A549 (cell line): ENCODE results near the gene PERM1. TPM values are rescaled to one million over a fixed set of nuclear protein-coding genes. Genes with fewer than 3 reads are reported as not detected.

Experiments
- ATAC-seq, 2 experiments: fragments of 200-7000 bp in 1 of 2; fragments of >200 bp in 1 of 2; cut with Nextera tagmentation in 1 of 2; cut with Tn5 transposase in 1 of 2; 3 replicates each; pipeline versions ENCODE4 v1.8.0 to v1.9.1; 2018 to 2020; ENCODE audit warnings: mild to moderate bottlenecking in 1 of 2, moderate library complexity in 1 of 2
- CTCF ChIA-PET: fragments of 300-600 bp; sonication (Branson Sonifier 250); formaldehyde crosslinking; extraction: SDS; loops from one replicate; lab custom pipeline; 2021; ENCODE audit warnings: antibody characterized with exemption, inconsistent platforms; lab: Yijun Ruan, JAX
- POLR2A ChIA-PET: fragments of 350-600 bp; formaldehyde crosslinking; extraction: SDS; loops from one replicate; lab custom pipeline; 2021; ENCODE audit warnings: antibody characterized with exemption, inconsistent platforms; lab: Yijun Ruan, JAX
- DNase-seq, 2 experiments: peaks; one replicate each; pipeline versions ENCODE4 v3.0.0 to v3.0.0-alpha.2; 2011 to 2016; ENCODE audit warnings: low read depth in 1 of 2, low spot score in 1 of 2
- FAIRE-seq: peaks from 2 replicates; lab custom pipeline; 2011; peaks lifted over from hg19 to GRCh38; lab: Jason Lieb, UNC
- H3K27ac ChIP-seq, 2 experiments: fragments of >200 bp; sonication (Bioruptor Twin); formaldehyde crosslinking; 3 replicates each; pipeline ENCODE4 v1.5.1; 2016 to 2017
- H3K4me1 ChIP-seq: fragments of >200 bp; sonication (Bioruptor Twin); formaldehyde crosslinking; 3 replicates; pipeline ENCODE4 v1.6.1; 2016
- H3K4me2 ChIP-seq: fragments of >200 bp; sonication (Bioruptor Twin); formaldehyde crosslinking; 3 replicates; pipeline ENCODE4 v1.6.1; 2016
- H3K4me3 ChIP-seq: fragments of >200 bp; sonication (Bioruptor Twin); formaldehyde crosslinking; 3 replicates; pipeline ENCODE4 v1.5.1; 2016
- H3K9me3 ChIP-seq: fragments of >200 bp; sonication (Bioruptor Twin); formaldehyde crosslinking; 3 replicates; pipeline ENCODE4 v1.6.1; 2016
- CBX2 ChIP-seq: fragments of 200-600 bp; sonication (generic); IDR thresholded peaks from 2 replicates; pipeline ENCODE4 v1.6.1; 2016; ENCODE audit warnings: low read depth, mild to moderate bottlenecking, borderline replicate concordance
- CHD2 ChIP-seq: fragments of 150-350 bp; IDR thresholded peaks from 2 replicates; pipeline ENCODE4 v1.6.1; 2014; ENCODE audit warnings: low read length; ENCODE audit not compliant: partially characterized antibody
- CHD4 ChIP-seq: fragments of 200-600 bp; sonication (generic); IDR thresholded peaks from 2 replicates; pipeline ENCODE4 v1.6.1; 2016; ENCODE audit warnings: antibody characterized with exemption, mild to moderate bottlenecking, borderline replicate concordance
- EHF ChIP-seq: fragments of 250-450 bp; sonication (Bioruptor Pico); IDR thresholded peaks from 2 replicates; pipeline ENCODE4 v1.5.0; 2020; ENCODE audit warnings: mild to moderate bottlenecking
- EP300 ChIP-seq, 2 experiments: fragments of >200 bp; sonication (Bioruptor Twin); formaldehyde crosslinking; IDR thresholded peaks; 2 replicates in 1 of 2; 3 replicates in 1 of 2; pipeline ENCODE4 v1.6.1; 2016 to 2017
- ESRRA ChIP-seq: fragments of 150-350 bp; IDR thresholded peaks from 2 replicates; pipeline ENCODE4 v1.6.1; 2014; ENCODE audit warnings: mild to moderate bottlenecking, low read length, borderline replicate concordance
- FOSL2 ChIP-seq, 2 experiments: fragments of 450-650 bp in 1 of 2; fragments of >200 bp in 1 of 2; sonication (Bioruptor Twin) in 1 of 2; formaldehyde crosslinking; IDR thresholded peaks; 2 replicates each; pipeline versions ENCODE4 v1.5.0 to v1.6.1; 2016 to 2020; ENCODE audit warnings: mild to moderate bottlenecking in 1 of 2, moderate library complexity in 1 of 2
- HOXB5 ChIP-seq: fragments of 250-450 bp; sonication (Bioruptor Pico); IDR thresholded peaks from 2 replicates; pipeline ENCODE4 v1.5.0; 2020; ENCODE audit warnings: mild to moderate bottlenecking, moderate library complexity
- KDM1A ChIP-seq: fragments of 200-600 bp; sonication (generic); IDR thresholded peaks from 2 replicates; pipeline ENCODE4 v1.6.1; 2016; ENCODE audit warnings: low read depth, mild to moderate bottlenecking
- MAFK ChIP-seq: fragments of 450-650 bp; IDR thresholded peaks from 2 replicates; pipeline ENCODE4 v1.6.1; 2014; ENCODE audit not compliant: partially characterized antibody
- MYC ChIP-seq: IDR thresholded peaks from 2 replicates; pipeline ENCODE4 v1.6.1; 2012; ENCODE audit warnings: mild to moderate bottlenecking, inconsistent platforms, low read length, improper control_type of control experiment, borderline replicate concordance
- PHF8 ChIP-seq: fragments of 200-600 bp; sonication (generic); IDR thresholded peaks from 2 replicates; pipeline ENCODE4 v1.6.1; 2016; ENCODE audit warnings: low read depth, mild to moderate bottlenecking, antibody characterized with exemption, moderate library complexity, borderline replicate concordance
- POLR2AphosphoS2 ChIP-seq: conservative IDR thresholded peaks from 2 replicates; pipeline ENCODE4 v1.6.1; 2012; ENCODE audit warnings: low read length, improper control_type of control experiment, inconsistent platforms
- RCOR1 ChIP-seq: fragments of 150-350 bp; IDR thresholded peaks from 2 replicates; pipeline ENCODE4 v1.6.1; 2014; ENCODE audit warnings: antibody characterized with exemption, low read length, low read depth
- SREBF2 ChIP-seq: fragments of 450-650 bp; IDR thresholded peaks from 2 replicates; pipeline ENCODE4 v1.6.1; 2014; ENCODE audit warnings: mild to moderate bottlenecking, moderate library complexity
- TFCP2L1 ChIP-seq: fragments of 250-450 bp; sonication (Bioruptor Pico); IDR thresholded peaks from 2 replicates; pipeline ENCODE4 v1.5.0; 2021; ENCODE audit warnings: mild to moderate bottlenecking
- TP53 ChIP-seq: fragments of 250-450 bp; sonication (Bioruptor Pico); IDR thresholded peaks from 2 replicates; pipeline ENCODE4 v1.5.0; 2021; ENCODE audit warnings: mild to moderate bottlenecking, moderate library complexity
- ZNF302 ChIP-seq: fragments of 250-450 bp; sonication (Bioruptor Pico); IDR thresholded peaks from 2 replicates; pipeline ENCODE4 v1.9.0; 2021; ENCODE audit warnings: inconsistent platforms, mild to moderate bottlenecking, moderate library complexity
- ZSCAN20 ChIP-seq: fragments of 250-450 bp; sonication (Bioruptor Pico); IDR thresholded peaks from 2 replicates; pipeline ENCODE4 v1.8.0; 2022; ENCODE audit warnings: mild to moderate bottlenecking, moderate library complexity
- WGBS: methylation state at CpG from one replicate; pipeline ENCODE4 v1.1.6; 2017; ENCODE audit errors: missing lambda C conversion rate; 5-methylcytosine and 5-hydroxymethylcytosine counted together
- polyA plus RNA-seq, 4 experiments: library from polyadenylated mRNA; depleted of rRNA in 3 of 4; stranded (reverse); fragments of >200 nt; fragmentation: RNase III in 1 of 4; extraction: RNeasy Plus Mini Kit Qiagen cat#74134 plus additional on column Dnase treatment in 1 of 4; gene quantifications; 2 replicates in 3 of 4; 3 replicates in 1 of 4; pipeline ENCODE4 v1.2.3, GENCODE V29; 2011 to 2017
- TF ChIP-seq, protein P1 (sequence below): fragments of 250-450 bp; sonication (Bioruptor Pico); IDR thresholded peaks from 2 replicates; pipeline ENCODE4 v1.5.0; 2021; ENCODE audit warnings: mild to moderate bottlenecking, moderate library complexity, borderline replicate concordance
- TF ChIP-seq, protein P2 (sequence below): fragments of >200 bp; sonication (Bioruptor Twin); formaldehyde crosslinking; IDR thresholded peaks from 3 replicates; pipeline ENCODE4 v1.5.1; 2016
- TF ChIP-seq, protein P3 (sequence below): IDR thresholded peaks from 2 replicates; pipeline ENCODE4 v1.6.1; 2012; ENCODE audit warnings: low read depth, borderline replicate concordance
- TF ChIP-seq, protein P4 (sequence below): fragments of 450-650 bp; IDR thresholded peaks from 2 replicates; pipeline ENCODE4 v1.6.1; 2014; ENCODE audit warnings: antibody characterized with exemption
- TF ChIP-seq, protein P5 (sequence below): fragments of >200 bp; sonication (Bioruptor Twin); formaldehyde crosslinking; IDR thresholded peaks from 3 replicates; pipeline ENCODE4 v1.6.1; 2016

Gene PERM1
- polyA plus RNA-seq, 2 of the 4 experiments (the other 2 are of a cell fraction): 0.30 TPM; not detected in 1

DNA sequence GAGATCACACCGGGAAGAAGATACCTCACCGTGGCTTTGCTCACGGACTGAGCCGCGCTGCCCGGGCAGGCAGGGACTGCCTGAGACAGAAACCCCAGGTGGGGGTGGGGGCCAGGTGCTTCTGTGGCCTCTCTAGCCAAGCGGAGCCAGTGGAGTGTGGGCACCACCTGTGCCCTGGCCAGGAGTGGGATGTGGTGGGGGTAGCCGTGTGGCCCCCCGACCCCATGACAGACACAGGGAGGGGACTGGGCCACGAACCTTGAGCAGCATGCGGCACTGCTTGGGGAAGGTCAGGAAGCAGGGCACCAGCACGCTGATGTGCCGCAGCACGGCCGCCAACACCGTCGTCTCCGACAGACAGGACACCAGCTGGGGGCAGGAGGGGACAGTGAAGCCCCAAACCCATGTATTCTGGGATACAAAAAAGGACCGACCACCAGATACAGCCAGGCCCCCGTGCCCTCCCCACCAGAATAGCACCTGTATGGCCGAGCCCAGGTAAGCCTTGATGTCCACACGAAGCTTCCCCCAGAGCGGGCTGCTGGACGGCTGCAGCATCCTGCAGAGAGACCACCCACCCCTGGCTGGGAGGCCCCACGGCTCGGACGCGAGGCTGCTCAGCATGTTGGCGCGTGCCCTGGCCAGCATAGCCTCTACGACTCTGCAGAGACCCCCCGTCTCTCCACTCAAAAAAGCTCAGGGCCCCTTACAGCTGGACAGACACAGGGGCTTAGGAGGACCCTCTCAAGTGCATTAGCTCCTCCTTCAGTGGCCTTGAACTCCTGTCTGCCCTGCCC, 28.2 kb downstream of the PERM1 start:
- H3K4me1 ChIP-seq: peaks cover 9% of the 10 kb centered on the region; the same call in 2 of the 3 replicates
- FAIRE-seq: no peak
- H3K4me3 ChIP-seq: no peak overlapping the region
- no peak overlapping the region for H3K4me2 ChIP-seq
- TF ChIP-seq MYC: no peak
- no peak for TF ChIP-seq SREBF2
- no peak for TF ChIP-seq EHF (CRISPR knock-in tag)
- TF ChIP-seq, protein P1, sequence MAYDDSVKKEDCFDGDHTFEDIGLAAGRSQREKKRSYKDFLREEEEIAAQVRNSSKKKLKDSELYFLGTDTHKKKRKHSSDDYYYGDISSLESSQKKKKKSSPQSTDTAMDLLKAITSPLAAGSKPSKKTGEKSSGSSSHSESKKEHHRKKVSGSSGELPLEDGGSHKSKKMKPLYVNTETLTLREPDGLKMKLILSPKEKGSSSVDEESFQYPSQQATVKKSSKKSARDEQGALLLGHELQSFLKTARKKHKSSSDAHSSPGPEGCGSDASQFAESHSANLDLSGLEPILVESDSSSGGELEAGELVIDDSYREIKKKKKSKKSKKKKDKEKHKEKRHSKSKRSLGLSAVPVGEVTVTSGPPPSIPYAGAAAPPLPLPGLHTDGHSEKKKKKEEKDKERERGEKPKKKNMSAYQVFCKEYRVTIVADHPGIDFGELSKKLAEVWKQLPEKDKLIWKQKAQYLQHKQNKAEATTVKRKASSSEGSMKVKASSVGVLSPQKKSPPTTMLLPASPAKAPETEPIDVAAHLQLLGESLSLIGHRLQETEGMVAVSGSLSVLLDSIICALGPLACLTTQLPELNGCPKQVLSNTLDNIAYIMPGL (CRISPR knock-in tag): no peak
- no peak for TF ChIP-seq ZNF302 (CRISPR knock-in tag)
- TF ChIP-seq, protein P2, sequence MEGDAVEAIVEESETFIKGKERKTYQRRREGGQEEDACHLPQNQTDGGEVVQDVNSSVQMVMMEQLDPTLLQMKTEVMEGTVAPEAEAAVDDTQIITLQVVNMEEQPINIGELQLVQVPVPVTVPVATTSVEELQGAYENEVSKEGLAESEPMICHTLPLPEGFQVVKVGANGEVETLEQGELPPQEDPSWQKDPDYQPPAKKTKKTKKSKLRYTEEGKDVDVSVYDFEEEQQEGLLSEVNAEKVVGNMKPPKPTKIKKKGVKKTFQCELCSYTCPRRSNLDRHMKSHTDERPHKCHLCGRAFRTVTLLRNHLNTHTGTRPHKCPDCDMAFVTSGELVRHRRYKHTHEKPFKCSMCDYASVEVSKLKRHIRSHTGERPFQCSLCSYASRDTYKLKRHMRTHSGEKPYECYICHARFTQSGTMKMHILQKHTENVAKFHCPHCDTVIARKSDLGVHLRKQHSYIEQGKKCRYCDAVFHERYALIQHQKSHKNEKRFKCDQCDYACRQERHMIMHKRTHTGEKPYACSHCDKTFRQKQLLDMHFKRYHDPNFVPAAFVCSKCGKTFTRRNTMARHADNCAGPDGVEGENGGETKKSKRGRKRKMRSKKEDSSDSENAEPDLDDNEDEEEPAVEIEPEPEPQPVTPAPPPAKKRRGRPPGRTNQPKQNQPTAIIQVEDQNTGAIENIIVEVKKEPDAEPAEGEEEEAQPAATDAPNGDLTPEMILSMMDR: no peak
- no peak for TF ChIP-seq CHD2
- ChIA-PET POLR2A (no interaction called here), CTCF (interaction anchor here (0.5 to 2.3 kb wide), 6 partner anchors 10 to 23 kb away, joined by 3 to 9 read pairs (median 3); no protein-coding TSS in a partner anchor)
- no peak for ATAC-seq
- DNase-seq: no peak
- no peak overlapping the region for H3K27ac ChIP-seq
- no peaks in the 10 kb centered on the region for H3K9me3 ChIP-seq
- WGBS: 98% methylated on average over 16 of the region's 32 CpGs

DNA sequence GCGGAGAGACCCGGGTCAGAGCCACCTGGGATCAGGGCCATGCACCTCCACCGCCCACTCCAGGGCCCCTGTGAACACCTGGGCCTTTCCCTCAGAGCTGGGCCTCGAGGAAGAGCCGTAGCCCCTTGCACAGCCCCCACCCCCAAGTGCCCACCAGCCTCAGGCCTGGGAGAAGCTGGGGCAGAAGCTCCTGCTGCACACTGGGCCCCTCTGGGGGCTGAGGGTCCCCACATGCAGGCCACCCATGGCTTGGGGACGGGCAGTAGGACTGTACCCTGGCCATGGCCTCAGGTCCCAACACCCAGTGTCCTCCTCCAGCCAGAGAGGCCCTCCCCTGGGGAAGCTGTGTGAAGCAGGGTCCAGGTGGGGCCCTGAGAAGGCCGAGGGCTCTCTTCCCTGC, 29.3 kb downstream of the PERM1 start:
- FAIRE-seq: no peak
- H3K9me3 ChIP-seq: no peaks in the 10 kb centered on the region
- H3K4me1 ChIP-seq: peaks cover 3% of the 10 kb centered on the region; the same call in 2 of the 3 replicates
- TF ChIP-seq, protein P3, sequence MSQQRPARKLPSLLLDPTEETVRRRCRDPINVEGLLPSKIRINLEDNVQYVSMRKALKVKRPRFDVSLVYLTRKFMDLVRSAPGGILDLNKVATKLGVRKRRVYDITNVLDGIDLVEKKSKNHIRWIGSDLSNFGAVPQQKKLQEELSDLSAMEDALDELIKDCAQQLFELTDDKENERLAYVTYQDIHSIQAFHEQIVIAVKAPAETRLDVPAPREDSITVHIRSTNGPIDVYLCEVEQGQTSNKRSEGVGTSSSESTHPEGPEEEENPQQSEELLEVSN: no peak
- TF ChIP-seq TP53 (CRISPR knock-in tag): no peak
- TF ChIP-seq, protein P4, sequence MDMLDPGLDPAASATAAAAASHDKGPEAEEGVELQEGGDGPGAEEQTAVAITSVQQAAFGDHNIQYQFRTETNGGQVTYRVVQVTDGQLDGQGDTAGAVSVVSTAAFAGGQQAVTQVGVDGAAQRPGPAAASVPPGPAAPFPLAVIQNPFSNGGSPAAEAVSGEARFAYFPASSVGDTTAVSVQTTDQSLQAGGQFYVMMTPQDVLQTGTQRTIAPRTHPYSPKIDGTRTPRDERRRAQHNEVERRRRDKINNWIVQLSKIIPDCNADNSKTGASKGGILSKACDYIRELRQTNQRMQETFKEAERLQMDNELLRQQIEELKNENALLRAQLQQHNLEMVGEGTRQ: no peak
- TF ChIP-seq POLR2AphosphoS2: no peak
- TF ChIP-seq CBX2: no peak
- TF ChIP-seq, protein P5, sequence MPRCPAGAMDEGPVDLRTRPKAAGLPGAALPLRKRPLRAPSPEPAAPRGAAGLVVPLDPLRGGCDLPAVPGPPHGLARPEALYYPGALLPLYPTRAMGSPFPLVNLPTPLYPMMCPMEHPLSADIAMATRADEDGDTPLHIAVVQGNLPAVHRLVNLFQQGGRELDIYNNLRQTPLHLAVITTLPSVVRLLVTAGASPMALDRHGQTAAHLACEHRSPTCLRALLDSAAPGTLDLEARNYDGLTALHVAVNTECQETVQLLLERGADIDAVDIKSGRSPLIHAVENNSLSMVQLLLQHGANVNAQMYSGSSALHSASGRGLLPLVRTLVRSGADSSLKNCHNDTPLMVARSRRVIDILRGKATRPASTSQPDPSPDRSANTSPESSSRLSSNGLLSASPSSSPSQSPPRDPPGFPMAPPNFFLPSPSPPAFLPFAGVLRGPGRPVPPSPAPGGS: no peak
- no peak for TF ChIP-seq MYC
- TF ChIP-seq PHF8: no peak
- TF ChIP-seq, protein P2: no peak
- no peak for TF ChIP-seq ZSCAN20 (CRISPR knock-in tag)
- no peak for TF ChIP-seq SREBF2
- TF ChIP-seq ESRRA: no peak
- no peak for TF ChIP-seq FOSL2 (IDR thresholded peaks at IDR 0.05)
- TF ChIP-seq FOSL2 (CRISPR knock-in tag; IDR thresholded peaks at IDR 0.05): no peak
- TF ChIP-seq MAFK: no peak
- no peak for TF ChIP-seq EP300 (IDR thresholded peaks at IDR 0.05)
- no peak for TF ChIP-seq RCOR1
- no peak for TF ChIP-seq TFCP2L1 (CRISPR knock-in tag)
- no peak for TF ChIP-seq HOXB5 (CRISPR knock-in tag)
- no peak for TF ChIP-seq KDM1A
- TF ChIP-seq CHD4: no peak
- TF ChIP-seq, all 56 proteins: peak for 0
- no CpG with 5 or more reads among the region's 7 CpGs for WGBS
- no peak overlapping the region for H3K4me3 ChIP-seq
- ChIA-PET POLR2A (no interaction called here), CTCF (interaction anchor here (1.0 to 2.3 kb wide), 5 partner anchors 10 to 24 kb away, joined by 3 to 9 read pairs (median 6); no protein-coding TSS in a partner anchor)
- no peak overlapping the region for H3K4me2 ChIP-seq
- DNase-seq: no peak
- H3K27ac ChIP-seq: no peak overlapping the region
- ATAC-seq: no peak
